Endodermal cell (in vitro differentiated cells): ENCODE measurements around the gene GLYAT. TPM values are rescaled to one million over a fixed set of nuclear protein-coding genes. Genes with fewer than 3 reads are reported as not detected.

ENCODE experiments used
- DNase-seq: peaks from one replicate; pipeline ENCODE4 v3.0.0-alpha.2; 2017
- H3K27ac ChIP-seq: 2 replicates; pipeline ENCODE4 v1.5.1; 2013; ENCODE audit warnings: mild to moderate bottlenecking, low read depth, low read length, moderate library complexity
- H3K27me3 ChIP-seq: 2 replicates; pipeline ENCODE4 v1.6.1; 2013; ENCODE audit warnings: mild to moderate bottlenecking, low read length, moderate library complexity; ENCODE audit not compliant: insufficient read depth, control insufficient read depth, poor library complexity, severe bottlenecking
- H3K36me3 ChIP-seq: 2 replicates; pipeline ENCODE4 v1.7.0; 2013; ENCODE audit warnings: mild to moderate bottlenecking, low read length, moderate library complexity; ENCODE audit not compliant: control insufficient read depth, insufficient read depth
- H3K4me1 ChIP-seq: one replicate; pipeline ENCODE4 v1.7.0; 2013; ENCODE audit warnings: low read length; ENCODE audit not compliant: control insufficient read depth, insufficient read depth
- H3K4me3 ChIP-seq: 2 replicates; pipeline ENCODE4 v1.5.1; 2013; ENCODE audit warnings: mild to moderate bottlenecking, low read length, moderate library complexity
- H3K9ac ChIP-seq: 2 replicates; pipeline ENCODE4 v1.6.1; 2013; ENCODE audit warnings: mild to moderate bottlenecking, low read length, moderate library complexity; ENCODE audit not compliant: poor library complexity, severe bottlenecking; ENCODE audit errors: extremely low read depth
- H3K9me3 ChIP-seq: 2 replicates; pipeline ENCODE4 v1.6.1; 2013; ENCODE audit warnings: mild to moderate bottlenecking, low read length, moderate library complexity; ENCODE audit not compliant: control insufficient read depth
- H3K27ac Mint-ChIP-seq: 2 replicates; pipeline ENCODE4 v1.8.0; 2020; ENCODE audit warnings: mixed read lengths
- H3K27me3 Mint-ChIP-seq: 2 replicates; pipeline ENCODE4 v1.8.0; 2021; ENCODE audit warnings: mild to moderate bottlenecking, mixed read lengths; ENCODE audit not compliant: insufficient read depth
- H3K36me3 Mint-ChIP-seq: 2 replicates; pipeline ENCODE4 v1.8.0; 2020; ENCODE audit warnings: low read depth, mixed read lengths
- H3K4me1 Mint-ChIP-seq: 2 replicates; pipeline ENCODE4 v1.8.0; 2020; ENCODE audit warnings: mixed read lengths
- H3K4me3 Mint-ChIP-seq: 2 replicates; pipeline ENCODE4 v1.8.0; 2020; ENCODE audit warnings: mild to moderate bottlenecking, moderate library complexity, mixed read lengths
- H3K9me3 Mint-ChIP-seq: 2 replicates; pipeline ENCODE4 v1.8.0; 2020; ENCODE audit warnings: mild to moderate bottlenecking, mixed read lengths
- WGBS, 2 experiments: methylation state at CpG; one replicate each; pipeline versions ENCODE4 v1.1.5 to v1.1.7; 2013; ENCODE audit warnings: missing lambda C conversion rate in 2 of 2, mixed read lengths in 1 of 2; ENCODE audit not compliant: insufficient coverage in 1 of 2, insufficient read length in 1 of 2; 5-methylcytosine and 5-hydroxymethylcytosine counted together
- total RNA-seq, 2 donors: library from RNA; stranded (reverse); fragmentation: NEBNext Ultra II Directional in 1 of 2; extraction: Animal tissue kit (Norgen Biotek cat#: 25700) in 1 of 2; gene quantifications; 2 replicates in 1 of 2; 3 replicates in 1 of 2; pipeline ENCODE4 v1.2.1, GENCODE V29; 2021
- TF ChIP-seq, protein P1 (sequence below): fragments of 200-600 bp; sonication (generic); conservative IDR thresholded peaks from 2 replicates; pipeline ENCODE4 v1.5.0; 2021; ENCODE audit warnings: antibody characterized with exemption, mild to moderate bottlenecking

GLYAT gene
- total RNA-seq, 2 donors from 2014 or later, result not detected

- Mint-ChIP-seq H3K4me3 (no peak overlapping the region), H3K9me3 (peaks cover 88% of the 10 kb centered on the region), H3K27me3 (no peaks in the 10 kb centered on the region), H3K4me1 (no peaks in the 10 kb centered on the region), H3K36me3 (no peaks in the 10 kb centered on the region), H3K27ac (no peak overlapping the region)
- no peak overlapping the region for H3K4me3 ChIP-seq
- H3K4me1 ChIP-seq, result no peaks in the 10 kb centered on the region
- DNase-seq, result no peak
- TF ChIP-seq, protein P1, sequence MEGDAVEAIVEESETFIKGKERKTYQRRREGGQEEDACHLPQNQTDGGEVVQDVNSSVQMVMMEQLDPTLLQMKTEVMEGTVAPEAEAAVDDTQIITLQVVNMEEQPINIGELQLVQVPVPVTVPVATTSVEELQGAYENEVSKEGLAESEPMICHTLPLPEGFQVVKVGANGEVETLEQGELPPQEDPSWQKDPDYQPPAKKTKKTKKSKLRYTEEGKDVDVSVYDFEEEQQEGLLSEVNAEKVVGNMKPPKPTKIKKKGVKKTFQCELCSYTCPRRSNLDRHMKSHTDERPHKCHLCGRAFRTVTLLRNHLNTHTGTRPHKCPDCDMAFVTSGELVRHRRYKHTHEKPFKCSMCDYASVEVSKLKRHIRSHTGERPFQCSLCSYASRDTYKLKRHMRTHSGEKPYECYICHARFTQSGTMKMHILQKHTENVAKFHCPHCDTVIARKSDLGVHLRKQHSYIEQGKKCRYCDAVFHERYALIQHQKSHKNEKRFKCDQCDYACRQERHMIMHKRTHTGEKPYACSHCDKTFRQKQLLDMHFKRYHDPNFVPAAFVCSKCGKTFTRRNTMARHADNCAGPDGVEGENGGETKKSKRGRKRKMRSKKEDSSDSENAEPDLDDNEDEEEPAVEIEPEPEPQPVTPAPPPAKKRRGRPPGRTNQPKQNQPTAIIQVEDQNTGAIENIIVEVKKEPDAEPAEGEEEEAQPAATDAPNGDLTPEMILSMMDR, result no peak
- H3K9ac ChIP-seq, result no peak overlapping the region
- peaks cover 87% of the 10 kb centered on the region for H3K9me3 ChIP-seq
- no peaks in the 10 kb centered on the region for H3K36me3 ChIP-seq
- no peaks in the 10 kb centered on the region for H3K27me3 ChIP-seq
- H3K27ac ChIP-seq, result no peak overlapping the region
Observed at GRCh38 chr11:58744988-58745704, 13.4 kb upstream of the GLYAT start.

- 42% methylated on average over 3 of the region's 3 CpGs; no CpG with 5 or more reads in 1 of the 2 experiments for WGBS, 2 experiments
- Histone ChIP-seq H3K9ac (no peak overlapping the region), H3K36me3 (no peaks in the 10 kb centered on the region), H3K27me3 (no peaks in the 10 kb centered on the region), H3K4me1 (no peaks in the 10 kb centered on the region), H3K27ac (no peak overlapping the region), H3K9me3 (peaks cover 86% of the 10 kb centered on the region), H3K4me3 (no peak overlapping the region)
- no peaks in the 10 kb centered on the region for H3K36me3 Mint-ChIP-seq
- H3K27ac Mint-ChIP-seq, result no peak overlapping the region
- H3K4me1 Mint-ChIP-seq, result no peaks in the 10 kb centered on the region
- no peak overlapping the region for H3K4me3 Mint-ChIP-seq
- DNase-seq, result peak; percentile 48
- TF ChIP-seq, protein P1, result peak; percentile 19
- peaks cover 88% of the 10 kb centered on the region for H3K9me3 Mint-ChIP-seq
- H3K27me3 Mint-ChIP-seq, result no peaks in the 10 kb centered on the region
Observed at GRCh38 chr11:58742981-58743880, 11.5 kb upstream of the GLYAT start.

GRCh38 chr11:58742140-58742539, 10.4 kb upstream of the GLYAT start:
- Mint-ChIP-seq H3K4me1 (no peaks in the 10 kb centered on the region), H3K27ac (no peak overlapping the region), H3K4me3 (no peak overlapping the region), H3K9me3 (peaks cover 88% of the 10 kb centered on the region), H3K36me3 (no peaks in the 10 kb centered on the region), H3K27me3 (no peaks in the 10 kb centered on the region)
- Histone ChIP-seq H3K27ac (no peak overlapping the region), H3K27me3 (no peaks in the 10 kb centered on the region), H3K4me3 (no peak overlapping the region), H3K4me1 (no peaks in the 10 kb centered on the region), H3K9ac (no peak overlapping the region), H3K36me3 (no peaks in the 10 kb centered on the region), H3K9me3 (peaks cover 90% of the 10 kb centered on the region)
- TF ChIP-seq, protein P1, result no peak
- no peak for DNase-seq
- 50% methylated on average over 2 of the region's 2 CpGs; no CpG with 5 or more reads in 1 of the 2 experiments for WGBS, 2 experiments
